Measurements from ENCODE around the gene PRKN.
"Not testable (repeated sequence)": the region's sequence is repeated elsewhere in the genome, so short reads cannot be mapped to it uniquely, and the experiment has no call there.

PRKN gene

GRCh38 chr6:161318456-161318855 lies 1409.1 kb downstream of the PRKN start:
- H3K4me1 ChIP-seq (ENCODE audit: low read length) = no peaks in the 10 kb centered on the region
- H3K27me3 ChIP-seq (replicated peaks; ENCODE audit: insufficient read depth, low read length) = no peaks in the 10 kb centered on the region
- no peak overlapping the region for H3K27ac ChIP-seq (ENCODE audit: low read length)
- no peak overlapping the region for H3K4me2 ChIP-seq (ENCODE audit: low read depth, low read length)
- no peaks in the 10 kb centered on the region for H3K36me3 ChIP-seq (replicated peaks; ENCODE audit: insufficient read depth, low read length)
- H2AFZ ChIP-seq (ENCODE audit: low read length) = no peak overlapping the region
- H4K20me1 ChIP-seq (ENCODE audit: insufficient read depth, low read length) = no peaks in the 10 kb centered on the region
- no peak overlapping the region for H3K9ac ChIP-seq (ENCODE audit: low read length)
- H3K4me3 ChIP-seq (ENCODE audit: low read length) = no peak overlapping the region
- no peaks in the 10 kb centered on the region for H3F3A ChIP-seq (ENCODE audit: insufficient read depth, low read length)
- DNase-seq = no peak
- H3K9me3 ChIP-seq (replicated peaks; ENCODE audit: insufficient read depth, low read length) = no peaks in the 10 kb centered on the region
- H3K9me2 ChIP-seq (replicated peaks; ENCODE audit: insufficient read depth, low read length) = no peaks in the 10 kb centered on the region
- no peak for TF ChIP-seq CTCF (IDR thresholded peaks at IDR 0.05; ENCODE audit: low read length)
- no peak for TF ChIP-seq EZH2phosphoT487 (IDR thresholded peaks at IDR 0.05; ENCODE audit: low read length)
- TF ChIP-seq EZH2 (optimal IDR thresholded peaks at IDR 0.05; ENCODE audit: low read depth, low read length) = no peak
- no peaks in the 10 kb centered on the region for H3K79me2 ChIP-seq (ENCODE audit: low read length)

GRCh38 chr6:161316531-161316930 lies 1411.0 kb downstream of the PRKN start:
- TF ChIP-seq EZH2phosphoT487 (IDR thresholded peaks at IDR 0.05; ENCODE audit: low read length) = no peak
- no peak for TF ChIP-seq CTCF (IDR thresholded peaks at IDR 0.05; ENCODE audit: low read length)
- TF ChIP-seq EZH2 (optimal IDR thresholded peaks at IDR 0.05; ENCODE audit: low read depth, low read length) = no peak
- H3K9me3 ChIP-seq (replicated peaks; ENCODE audit: insufficient read depth, low read length) = no peaks in the 10 kb centered on the region

GRCh38 chr6:161315246-161315917 lies 1412.2 kb downstream of the PRKN start:
- H3K9me2 ChIP-seq (replicated peaks; ENCODE audit: insufficient read depth, low read length) = not testable (repeated sequence)

More at GRCh38 chr6:161316531-161316930, 1411.0 kb downstream of the PRKN start:
- Histone ChIP-seq H2AFZ (ENCODE audit: low read length) (no peak overlapping the region), H3K4me1 (ENCODE audit: low read length) (no peaks in the 10 kb centered on the region), H4K20me1 (ENCODE audit: insufficient read depth, low read length) (no peaks in the 10 kb centered on the region), H3K9me2 (replicated peaks; ENCODE audit: insufficient read depth, low read length) (no peaks in the 10 kb centered on the region), H3K36me3 (replicated peaks; ENCODE audit: insufficient read depth, low read length) (no peaks in the 10 kb centered on the region), H3K27me3 (replicated peaks; ENCODE audit: insufficient read depth, low read length) (no peaks in the 10 kb centered on the region), H3K9ac (ENCODE audit: low read length) (no peak overlapping the region), H3K79me2 (ENCODE audit: low read length) (no peaks in the 10 kb centered on the region), H3F3A (ENCODE audit: insufficient read depth, low read length) (no peaks in the 10 kb centered on the region), H3K4me3 (ENCODE audit: low read length) (no peak overlapping the region), H3K4me2 (ENCODE audit: low read depth, low read length) (no peak overlapping the region), H3K27ac (ENCODE audit: low read length) (no peak overlapping the region)
- DNase-seq = no peak

GRCh38 chr6:161314541-161315245 lies 1412.9 kb downstream of the PRKN start:
- not testable (repeated sequence) for H3K36me3 ChIP-seq (replicated peaks; ENCODE audit: insufficient read depth, low read length); H3K4me3 ChIP-seq (ENCODE audit: low read length); H3K9ac ChIP-seq (ENCODE audit: low read length); H3K4me1 ChIP-seq (ENCODE audit: low read length); H3K9me3 ChIP-seq (replicated peaks; ENCODE audit: insufficient read depth, low read length); H2AFZ ChIP-seq (ENCODE audit: low read length); H3K27me3 ChIP-seq (replicated peaks; ENCODE audit: insufficient read depth, low read length); DNase-seq; H3K27ac ChIP-seq (ENCODE audit: low read length); H4K20me1 ChIP-seq (ENCODE audit: insufficient read depth, low read length); H3F3A ChIP-seq (ENCODE audit: insufficient read depth, low read length); H3K9me2 ChIP-seq (replicated peaks; ENCODE audit: insufficient read depth, low read length); H3K79me2 ChIP-seq (ENCODE audit: low read length); H3K4me2 ChIP-seq (ENCODE audit: low read depth, low read length)

More at GRCh38 chr6:161315246-161315917, 1412.2 kb downstream of the PRKN start:
- H3K4me3 ChIP-seq (ENCODE audit: low read length); H3K9me3 ChIP-seq (replicated peaks; ENCODE audit: insufficient read depth, low read length); H3F3A ChIP-seq (ENCODE audit: insufficient read depth, low read length); H3K9ac ChIP-seq (ENCODE audit: low read length); H2AFZ ChIP-seq (ENCODE audit: low read length); DNase-seq; H3K36me3 ChIP-seq (replicated peaks; ENCODE audit: insufficient read depth, low read length); H3K79me2 ChIP-seq (ENCODE audit: low read length); H3K27me3 ChIP-seq (replicated peaks; ENCODE audit: insufficient read depth, low read length); H3K27ac ChIP-seq (ENCODE audit: low read length); H3K4me1 ChIP-seq (ENCODE audit: low read length); H3K4me2 ChIP-seq (ENCODE audit: low read depth, low read length); H4K20me1 ChIP-seq (ENCODE audit: insufficient read depth, low read length): not testable (repeated sequence)
